Stimulated activated CD4-positive, alpha-beta T cell treated with anti-CD3 and anti-CD28 coated beads, Interleukin-1b, Interleukin-23, amount 100 ng/mL, for 4 hours (primary cell): Measurements from ENCODE around the gene MARK1.

Experiments used
- DNase-seq, 2 donors: peaks; one replicate each; pipeline ENCODE4 v3.0.0-alpha.2; 2020; ENCODE audit warnings: low read depth in 2 of 2

The MARK1 gene

GRCh38 chr1:220690140-220691052, 162.5 kb downstream of the MARK1 start, which contains the start of gene C1orf115:
C1orf115 (plus strand) TSS chr1:220690363; CDS start chr1:220690403, 40 bp downstream.
- DNase-seq = peak; percentile 58 to 73

DNA sequence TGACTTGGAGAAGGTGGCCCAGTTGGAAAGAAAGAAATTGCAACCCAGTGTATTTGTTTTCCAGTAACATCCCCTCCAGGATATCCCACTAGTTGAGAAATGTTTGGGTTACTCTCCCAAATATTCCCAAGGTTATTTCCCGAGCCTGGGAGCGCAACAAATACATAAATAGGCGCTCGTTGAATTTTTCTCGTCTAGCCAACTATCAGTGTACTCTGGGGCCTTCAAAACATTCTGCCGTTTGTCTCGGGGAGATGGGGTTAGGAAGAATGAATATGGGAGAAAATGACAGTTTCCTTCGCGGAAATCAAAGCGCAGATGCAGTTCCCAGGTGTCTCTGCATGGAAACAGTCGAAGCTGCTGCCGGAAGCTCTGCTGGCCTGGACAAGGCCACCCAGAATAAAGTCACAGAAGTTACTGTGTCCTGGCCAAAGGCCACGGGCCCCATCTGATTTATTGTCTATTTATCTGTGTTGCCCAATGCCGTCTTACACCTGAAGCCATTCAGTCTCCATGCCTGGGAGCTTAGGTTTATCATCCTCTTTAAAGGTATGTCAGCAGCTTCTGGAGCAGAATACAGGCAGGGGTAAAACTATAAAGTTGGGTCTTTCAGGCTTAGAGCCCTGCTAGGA, 163.2 kb downstream of the MARK1 start:
- no peak for DNase-seq

- DNase-seq = no peak
These were observed 164.7 kb downstream of the MARK1 start for GRCh38 chr1:220692436-220693228.

GRCh38 chr1:220694866-220695382, 167.0 kb downstream of the MARK1 start:
- no peak for DNase-seq

GRCh38 chr1:220695426-220695825, 167.5 kb downstream of the MARK1 start:
- no peak for DNase-seq

DNA sequence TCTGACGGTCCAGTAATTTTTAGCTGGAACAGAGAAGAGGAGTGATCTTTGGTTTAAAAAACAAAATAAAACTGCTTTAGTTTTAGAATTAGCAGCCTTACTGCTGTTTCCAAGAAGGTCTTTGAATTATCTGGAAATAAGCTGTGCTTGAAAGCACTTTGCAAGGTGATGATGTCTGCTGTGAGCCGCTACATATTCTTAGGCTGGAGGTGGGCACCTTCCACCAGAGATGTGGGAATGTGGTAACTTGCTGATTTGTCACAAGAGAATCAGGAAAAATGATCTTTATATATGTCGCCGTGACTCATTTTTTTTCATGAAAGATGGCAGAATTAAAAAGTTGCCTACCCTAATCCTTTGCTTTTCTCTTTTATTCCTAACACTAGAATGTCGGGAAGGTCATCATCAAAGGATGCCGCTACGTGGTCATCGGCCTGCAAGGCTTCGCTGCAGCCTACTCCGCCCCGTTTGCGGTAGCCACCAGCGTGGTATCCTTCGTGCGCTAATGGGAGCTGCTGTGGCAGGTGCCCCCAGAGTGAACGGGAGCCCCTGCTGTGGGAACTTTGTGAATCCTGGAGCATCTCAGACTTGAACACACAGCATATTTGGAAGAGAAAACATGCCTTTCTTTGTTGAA, 168.4 kb downstream of the MARK1 start:
- DNase-seq = no peak

- no peak for DNase-seq
These were observed 168.9 kb downstream of the MARK1 start for GRCh38 chr1:220696863-220697231.

DNA sequence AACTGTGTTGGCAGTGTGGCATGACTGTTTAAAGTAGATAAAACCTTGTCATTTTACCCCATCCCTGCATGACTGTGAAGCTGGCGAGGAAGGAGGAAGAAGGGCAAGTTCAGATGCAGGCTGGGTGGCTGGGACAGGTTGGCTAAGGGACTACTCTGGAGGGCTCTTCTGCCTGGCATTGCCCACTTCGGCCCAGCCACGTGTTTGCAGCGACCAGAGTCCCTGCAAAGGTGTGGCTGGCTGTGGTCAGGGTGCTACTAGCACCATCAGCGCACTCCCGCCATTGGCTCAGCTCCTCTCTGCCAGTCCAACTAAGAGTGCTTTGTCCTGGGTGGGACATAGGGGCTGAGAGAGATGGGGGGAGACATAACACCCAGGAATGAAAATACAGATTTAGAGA, 169.4 kb downstream of the MARK1 start:
- DNase-seq = no peak

GRCh38 chr1:220698607-220699016, 170.7 kb downstream of the MARK1 start:
- no peak for DNase-seq

GRCh38 chr1:220699044-220699443, 171.1 kb downstream of the MARK1 start:
- DNase-seq = no peak

- no peak for DNase-seq
These were observed 172.7 kb downstream of the MARK1 start for GRCh38 chr1:220700556-220701179.

DNA sequence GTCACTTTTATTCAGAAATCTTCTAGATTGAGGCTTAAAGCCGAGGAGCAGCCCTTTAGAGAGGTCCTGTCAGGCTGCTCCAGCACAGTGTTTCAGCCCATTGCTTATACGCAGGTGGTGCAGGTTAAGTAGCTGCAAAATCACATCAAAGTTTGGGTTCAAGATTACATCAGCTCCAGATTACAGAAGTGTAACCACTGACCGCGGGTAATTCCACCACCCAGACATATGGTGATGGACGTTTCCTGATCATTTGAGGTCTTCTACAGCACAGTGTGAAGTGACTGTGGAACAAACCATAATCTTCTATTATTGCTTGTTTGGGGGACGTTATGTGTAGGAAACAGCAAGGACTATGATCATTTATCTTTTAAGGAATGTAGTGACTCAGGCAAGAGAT, 174.0 kb downstream of the MARK1 start:
- DNase-seq = no peak

DNA sequence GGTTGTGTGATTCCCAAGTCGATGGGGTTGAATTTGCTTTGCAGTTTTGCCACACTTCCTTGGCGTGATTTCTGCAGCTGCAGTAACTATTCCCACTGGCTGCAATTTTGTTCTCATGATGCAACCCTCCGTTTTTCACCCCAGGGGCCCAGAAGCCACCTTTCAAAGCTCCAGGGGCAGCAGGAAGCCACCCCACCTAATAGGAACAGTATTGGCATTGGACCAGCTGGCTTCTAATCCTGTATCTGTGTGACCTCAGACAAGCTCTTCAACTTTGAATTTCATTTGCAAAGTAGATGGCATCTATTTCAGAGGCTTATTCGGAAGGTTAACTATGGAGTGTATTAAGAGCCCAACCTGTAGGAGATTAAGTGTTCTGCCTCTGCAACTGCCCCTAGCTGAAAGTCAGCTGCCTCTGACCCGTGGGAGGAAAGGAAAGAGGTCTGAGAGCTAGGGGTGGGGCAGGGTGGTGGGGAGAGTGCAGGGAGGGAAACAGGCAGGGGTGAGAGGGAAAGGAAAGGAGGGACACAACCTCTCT, 174.9 kb downstream of the MARK1 start:
- DNase-seq = no peak

DNA sequence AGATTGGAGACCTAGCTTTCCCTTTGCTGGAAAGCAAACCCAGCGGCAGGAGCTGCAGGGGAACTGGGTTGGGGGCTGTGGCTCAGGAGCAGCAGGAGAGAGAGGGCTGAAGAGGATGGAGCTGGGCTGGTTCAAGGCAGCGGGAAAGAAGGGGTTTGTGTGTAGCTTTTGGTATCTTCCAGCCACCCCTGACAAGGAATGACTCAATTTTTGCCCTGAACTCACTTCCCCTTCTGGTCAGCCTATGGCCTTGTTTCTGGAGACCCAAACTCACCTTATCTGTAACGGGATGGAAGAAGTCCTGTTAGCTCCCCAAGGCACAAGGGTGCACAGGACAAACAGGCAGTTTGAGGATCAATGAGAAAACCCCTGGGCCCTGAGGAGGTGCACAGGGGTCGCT, 175.4 kb downstream of the MARK1 start:
- DNase-seq = no peak

DNA sequence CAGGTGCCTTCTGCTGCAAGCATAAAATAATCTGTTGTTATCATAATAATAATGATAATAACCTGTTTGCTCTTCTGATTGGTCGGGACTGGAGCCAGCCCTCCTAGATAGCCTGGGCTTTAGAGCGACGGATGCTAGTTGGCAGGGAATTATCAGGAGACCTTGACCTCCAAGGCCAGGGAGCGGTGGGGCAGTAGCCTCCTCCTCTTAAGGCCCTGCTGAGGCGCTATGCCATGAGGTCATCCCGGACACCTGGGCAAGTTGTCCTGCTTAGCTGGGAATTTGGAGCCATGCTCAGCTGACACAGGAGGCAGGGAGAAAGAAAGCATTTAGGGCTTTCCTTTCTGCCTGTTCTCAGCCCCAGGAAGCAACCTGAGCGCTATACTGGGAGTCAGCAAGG, 177.8 kb downstream of the MARK1 start:
- no peak for DNase-seq

GRCh38 chr1:220706480-220706879, 178.5 kb downstream of the MARK1 start:
- no peak for DNase-seq

GRCh38 chr1:220707160-220707559, 179.2 kb downstream of the MARK1 start:
- no peak for DNase-seq

- DNase-seq = no peak
These were observed 180.3 kb downstream of the MARK1 start for GRCh38 chr1:220708244-220708643.

DNA sequence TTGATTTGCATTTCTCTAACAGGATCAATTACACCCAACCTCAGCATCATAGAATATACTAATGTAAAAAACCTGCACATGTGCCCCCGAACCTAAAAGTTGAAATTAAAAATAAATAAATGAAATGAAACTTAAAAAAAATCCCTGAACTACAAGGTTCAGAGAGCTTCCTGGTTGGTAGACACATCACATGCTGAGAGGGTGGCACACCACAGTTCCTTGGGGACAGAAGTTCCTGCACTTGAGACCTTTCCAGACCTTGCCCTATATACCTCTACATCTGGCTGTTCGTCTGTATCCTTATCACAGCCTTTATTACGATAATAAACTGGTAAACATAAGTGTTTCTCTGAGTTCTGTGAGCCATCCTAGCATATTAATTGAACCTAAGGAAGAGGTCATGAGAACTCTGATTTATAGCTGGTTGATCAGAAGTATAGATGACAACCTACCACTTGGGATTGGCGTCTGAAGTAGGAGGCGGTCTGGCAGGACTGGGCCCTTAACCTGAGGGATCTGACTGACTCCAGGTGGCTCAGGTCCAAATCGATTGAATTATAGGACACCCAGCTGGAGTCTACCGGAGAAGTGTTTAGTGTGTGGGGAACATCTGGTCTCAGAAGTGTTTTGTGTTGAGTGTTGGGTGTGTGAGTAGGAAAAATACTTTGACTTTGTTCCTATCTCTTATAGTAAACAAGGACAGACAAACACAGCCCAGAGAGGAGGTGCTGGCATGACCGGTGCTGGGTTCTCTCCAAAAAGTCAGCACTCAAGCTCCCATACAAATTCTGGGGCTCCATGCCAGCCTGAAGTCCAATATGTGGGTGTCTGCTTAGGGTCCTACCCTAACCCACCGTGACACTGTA, 181.2 kb downstream of the MARK1 start:
- no peak for DNase-seq

- no peak for DNase-seq
These were observed 182.4 kb downstream of the MARK1 start for GRCh38 chr1:220710333-220710732.
